NOMO-1 (cell line): Measurements from ENCODE around the gene LUZP2.

Experiments used
- DNase-seq, 2 experiments: peaks; one replicate each; lab custom pipeline; 2025; ENCODE audit not compliant: unreplicated experiment in 2 of 2; lab: John Stamatoyannopoulos, UW

Gene LUZP2

GRCh38 chr11:24496736-24497725 lies at the start of gene LUZP2:
TSS of gene LUZP2 (plus strand) at chr11:24497053.
- DNase-seq, result no peak

GRCh38 chr11:24453129-24453718 lies 43.6 kb upstream of the LUZP2 start:
- DNase-seq, result no peak

GRCh38 chr11:24457985-24458384 lies 38.9 kb upstream of the LUZP2 start:
- no peak for DNase-seq

GRCh38 chr11:24470431-24470830 lies 26.4 kb upstream of the LUZP2 start:
- DNase-seq, result no peak

- DNase-seq, result no peak
Observed at GRCh38 chr11:24471084-24471483, 25.8 kb upstream of the LUZP2 start.

DNA sequence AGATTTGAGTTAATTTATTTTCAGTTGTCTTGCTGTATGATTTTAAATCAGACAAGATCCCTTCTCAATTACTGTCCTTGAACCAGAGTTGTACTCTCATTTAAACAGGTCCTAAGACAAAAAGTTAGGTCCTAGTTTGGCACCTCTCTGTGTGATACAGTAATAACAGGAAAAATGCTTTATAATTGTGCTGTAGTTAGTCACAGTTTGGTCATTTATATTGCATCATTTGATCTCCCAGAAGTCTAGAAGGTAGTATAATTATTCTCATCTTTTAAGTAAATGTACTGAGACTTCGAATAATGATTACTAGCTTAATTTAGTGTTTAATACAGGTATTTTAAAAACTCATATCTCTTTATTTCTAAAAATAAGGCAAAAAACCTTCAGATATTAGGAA lies 18.1 kb upstream of the LUZP2 start:
- no peak for DNase-seq

DNA sequence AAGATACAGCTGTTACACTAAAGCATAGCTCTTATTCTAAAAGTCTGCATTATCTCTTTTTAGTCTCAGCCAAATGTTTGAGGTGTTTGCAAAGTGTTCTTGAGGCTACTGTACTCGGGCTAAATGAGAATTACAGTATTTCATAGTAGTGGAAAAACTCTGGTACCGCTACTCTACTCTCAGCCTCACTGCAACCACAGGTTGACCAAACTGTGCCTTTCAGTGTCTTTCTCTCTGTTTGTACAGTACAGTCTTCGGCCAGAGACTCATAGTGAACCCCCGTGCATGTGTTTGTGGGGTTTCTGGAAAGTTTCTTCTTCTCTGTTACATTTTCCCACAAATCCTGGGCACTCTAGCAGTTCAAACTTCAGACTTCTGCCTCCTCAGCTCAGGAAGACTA lies 7.4 kb upstream of the LUZP2 start:
- no peak for DNase-seq

GRCh38 chr11:24496386-24496735 lies 492 bp upstream of the LUZP2 start:
- no peak for DNase-seq

DNA sequence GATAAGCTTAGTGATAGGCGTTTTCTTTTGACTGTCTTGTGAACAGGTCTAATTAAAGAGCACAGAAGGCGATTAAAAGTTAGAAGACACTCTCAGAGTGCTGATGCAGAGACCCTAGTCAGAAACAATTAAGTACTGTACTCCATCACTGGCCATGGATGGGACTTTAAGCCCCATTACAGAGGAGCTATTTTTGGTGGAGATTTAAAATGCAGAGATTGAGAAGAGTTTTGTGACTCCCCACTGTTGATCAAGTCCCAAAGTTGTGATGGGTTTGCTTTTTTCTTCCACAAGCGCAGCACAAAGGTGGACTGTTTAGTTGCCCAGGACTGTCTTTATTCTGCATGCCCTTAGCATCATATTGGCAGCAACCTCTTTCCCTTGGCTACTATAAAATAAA lies 978 bp downstream of the LUZP2 start:
- no peak for DNase-seq

DNA sequence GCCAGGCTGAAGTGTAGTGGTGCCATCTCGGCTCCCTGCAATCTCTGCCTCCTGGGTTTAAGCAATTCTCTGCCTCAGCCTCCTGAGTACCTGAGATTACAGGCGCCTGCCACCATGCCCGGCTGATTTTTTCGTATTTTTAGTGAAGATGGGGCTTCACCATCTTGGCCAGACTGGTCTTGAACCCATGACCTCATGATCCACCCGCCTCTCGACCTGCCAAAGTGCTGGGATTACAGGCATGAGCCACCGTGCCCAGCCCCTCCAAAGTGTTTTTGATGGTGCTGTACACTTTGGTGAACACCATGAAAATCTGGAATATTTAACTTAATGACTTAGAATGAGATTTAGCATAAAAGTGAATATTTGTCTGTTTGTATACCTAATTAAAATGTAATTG lies 5.6 kb downstream of the LUZP2 start:
- no peak for DNase-seq

- DNase-seq, result no peak
Observed at GRCh38 chr11:24509114-24509513, 12.3 kb downstream of the LUZP2 start.

- DNase-seq, result no peak
Observed at GRCh38 chr11:24511511-24511910, 14.7 kb downstream of the LUZP2 start.

GRCh38 chr11:24513479-24514218 lies 16.8 kb downstream of the LUZP2 start:
- no peak for DNase-seq

GRCh38 chr11:24514219-24514594 lies 17.4 kb downstream of the LUZP2 start:
- DNase-seq, result no peak

DNA sequence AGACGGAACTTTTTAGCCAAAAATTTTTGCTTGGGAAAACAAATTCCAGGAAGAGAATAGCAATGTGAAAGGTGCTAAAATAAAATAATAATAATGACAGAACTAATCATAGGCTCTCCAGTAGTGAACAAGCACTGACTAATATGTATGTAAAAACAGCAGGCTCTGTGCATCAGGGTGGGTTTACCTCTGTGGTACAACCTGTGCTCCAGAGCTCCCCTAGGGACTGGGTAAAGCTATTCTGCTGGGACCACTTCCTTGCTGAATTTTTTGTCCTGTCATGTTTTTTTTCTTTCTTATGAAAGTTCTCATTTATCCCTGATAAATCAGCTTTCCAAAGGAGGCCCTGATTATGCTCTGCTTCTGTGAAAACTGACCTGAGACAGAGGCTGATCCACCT lies 18.8 kb downstream of the LUZP2 start:
- DNase-seq, result no peak

GRCh38 chr11:24516638-24517037 lies 19.8 kb downstream of the LUZP2 start:
- no peak for DNase-seq

DNA sequence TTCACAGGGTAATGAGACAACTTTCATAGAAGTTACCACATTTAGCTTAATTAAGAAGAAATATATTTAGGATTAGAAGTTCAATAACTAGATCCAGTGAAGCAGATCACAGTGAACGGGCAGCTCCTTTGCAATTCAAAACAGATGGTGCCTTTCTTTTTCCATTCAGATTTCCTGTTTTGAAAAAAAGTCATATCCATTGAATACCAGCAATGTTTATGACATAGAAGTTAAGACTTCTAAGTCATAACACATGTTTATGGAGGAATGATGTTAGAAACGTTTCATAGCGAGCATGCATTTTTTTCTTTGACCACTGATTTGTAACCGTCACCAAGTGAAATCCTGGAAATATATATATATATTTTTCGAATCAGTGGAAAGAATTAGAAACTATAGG lies 24.7 kb downstream of the LUZP2 start:
- no peak for DNase-seq

GRCh38 chr11:24524156-24524555 lies 27.3 kb downstream of the LUZP2 start:
- DNase-seq, result no peak

DNA sequence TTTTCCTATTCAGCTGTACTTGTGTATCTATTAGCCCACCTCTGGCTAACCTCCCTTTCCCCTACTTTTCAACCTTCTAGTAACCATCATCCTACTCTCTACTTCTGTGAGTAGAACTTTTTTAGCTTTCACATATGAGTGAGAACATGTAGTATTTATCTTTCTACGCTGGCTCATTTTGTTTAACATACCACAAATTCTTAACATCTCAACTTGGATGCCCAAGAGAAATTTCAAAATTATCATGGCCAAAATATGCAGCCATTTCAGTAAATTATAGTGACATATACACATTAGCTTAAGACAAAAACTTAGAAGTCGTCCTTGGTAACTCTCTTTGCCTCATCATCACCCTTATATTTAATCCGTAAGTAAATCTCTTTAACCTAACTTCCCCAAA lies 34.7 kb downstream of the LUZP2 start:
- DNase-seq, result no peak

GRCh38 chr11:24543771-24544170 lies 46.9 kb downstream of the LUZP2 start:
- no peak for DNase-seq

DNA sequence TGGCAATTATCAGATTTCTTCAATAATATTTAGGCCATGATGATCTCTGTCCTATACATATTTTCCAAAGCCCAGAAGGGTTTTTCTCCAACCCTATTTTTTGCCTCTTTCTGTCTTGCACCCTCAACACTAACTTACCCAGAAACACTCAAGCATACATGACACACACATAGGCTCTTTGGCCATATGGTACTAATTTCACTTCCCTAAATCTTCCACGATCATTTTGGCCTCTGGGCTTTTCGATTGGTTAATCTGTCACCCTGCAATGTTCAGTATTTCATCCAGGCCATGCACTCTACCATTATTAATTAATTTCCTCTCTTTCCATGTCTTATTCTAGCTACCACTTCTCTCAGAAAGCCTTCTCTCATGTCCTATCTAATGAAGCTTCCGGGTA lies 59.8 kb downstream of the LUZP2 start:
- DNase-seq, result no peak

DNA sequence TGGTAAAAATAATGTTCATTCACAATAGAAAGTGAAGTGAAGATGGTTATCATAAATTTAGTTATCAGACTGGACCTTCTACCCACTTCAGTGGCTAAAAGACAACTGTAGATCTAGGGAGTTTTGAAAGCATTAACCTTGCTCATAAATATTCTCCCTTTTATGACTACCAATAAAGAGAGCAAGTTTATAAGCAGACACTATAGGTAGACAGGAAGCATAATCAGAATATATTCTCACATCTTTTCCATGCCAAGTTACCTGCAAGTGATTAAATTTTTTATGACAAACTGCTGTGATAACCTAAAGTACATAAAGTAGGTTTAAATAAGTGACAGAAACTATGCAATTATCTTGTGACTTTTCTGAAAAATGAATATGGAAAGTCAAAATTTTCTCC lies 62.5 kb downstream of the LUZP2 start:
- no peak for DNase-seq
